ENCODE data around the gene CIRBP.
"Not testable (repeated sequence)": the region's sequence is repeated elsewhere in the genome, so short reads cannot be mapped to it uniquely, and the experiment has no call there.

CIRBP gene

DNA sequence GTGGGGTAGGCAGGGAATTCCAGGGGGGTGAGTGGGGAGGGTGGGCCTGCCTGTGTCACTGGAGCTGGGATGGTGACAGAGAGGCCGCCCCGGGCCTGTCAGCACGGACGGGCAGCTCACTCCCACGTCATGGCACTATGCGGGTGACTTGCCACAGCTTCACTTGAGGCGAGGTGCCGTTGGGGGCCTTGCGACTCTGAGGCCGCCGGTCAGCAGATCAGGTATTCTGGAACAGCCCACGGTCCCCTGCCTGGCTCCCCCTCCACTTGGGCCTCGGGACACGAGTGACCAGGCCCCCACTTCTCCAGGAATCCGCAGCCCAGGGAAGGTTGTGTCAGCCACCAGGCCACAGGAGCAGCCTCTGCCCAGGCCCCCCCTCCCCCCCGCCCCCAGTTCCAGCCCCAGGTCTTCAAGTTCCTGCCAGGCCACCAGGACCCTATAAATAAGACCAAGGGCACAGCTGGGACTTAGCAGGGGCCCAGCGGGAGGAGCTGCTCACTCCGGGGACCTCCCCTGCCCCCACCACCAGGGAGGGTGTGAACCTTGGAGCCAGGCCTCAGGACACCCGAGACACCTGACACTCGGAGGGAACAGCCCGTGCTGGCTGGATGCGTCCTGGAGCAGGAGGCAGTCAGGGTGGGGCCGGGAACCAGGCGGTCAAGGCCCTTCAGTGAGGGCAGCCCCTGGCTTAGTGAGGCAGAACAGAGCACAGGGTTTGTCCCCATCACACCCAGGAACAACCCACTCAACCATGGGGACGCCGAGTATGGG is 23.5 kb upstream of the CIRBP start:
- TF ChIP-seq LEF1 (IDR thresholded peaks at IDR 0.05; ENCODE audit: borderline replicate concordance) = no peak
- no peak for TF ChIP-seq TARDBP (IDR thresholded peaks at IDR 0.05)
- no peak for TF ChIP-seq FOXK2 (IDR thresholded peaks at IDR 0.05)
- TF ChIP-seq ELF4 (IDR thresholded peaks at IDR 0.05) = no peak
- TF ChIP-seq CTBP1 (IDR thresholded peaks at IDR 0.05; ENCODE audit: borderline replicate concordance) = no peak
- no peak for TF ChIP-seq FOXA1 (IDR thresholded peaks at IDR 0.05)
- TF ChIP-seq L3MBTL2 (conservative IDR thresholded peaks at IDR 0.05) = no peak
- TF ChIP-seq FOXM1 (IDR thresholded peaks at IDR 0.05; ENCODE audit: borderline replicate concordance) = no peak
- no peak for TF ChIP-seq SUZ12 (IDR thresholded peaks at IDR 0.05)
- TF ChIP-seq, protein P1, sequence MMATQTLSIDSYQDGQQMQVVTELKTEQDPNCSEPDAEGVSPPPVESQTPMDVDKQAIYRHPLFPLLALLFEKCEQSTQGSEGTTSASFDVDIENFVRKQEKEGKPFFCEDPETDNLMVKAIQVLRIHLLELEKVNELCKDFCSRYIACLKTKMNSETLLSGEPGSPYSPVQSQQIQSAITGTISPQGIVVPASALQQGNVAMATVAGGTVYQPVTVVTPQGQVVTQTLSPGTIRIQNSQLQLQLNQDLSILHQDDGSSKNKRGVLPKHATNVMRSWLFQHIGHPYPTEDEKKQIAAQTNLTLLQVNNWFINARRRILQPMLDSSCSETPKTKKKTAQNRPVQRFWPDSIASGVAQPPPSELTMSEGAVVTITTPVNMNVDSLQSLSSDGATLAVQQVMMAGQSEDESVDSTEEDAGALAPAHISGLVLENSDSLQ (IDR thresholded peaks at IDR 0.05) = no peak
- TF ChIP-seq BHLHE40 (IDR thresholded peaks at IDR 0.05; ENCODE audit: borderline replicate concordance) = no peak

DNA sequence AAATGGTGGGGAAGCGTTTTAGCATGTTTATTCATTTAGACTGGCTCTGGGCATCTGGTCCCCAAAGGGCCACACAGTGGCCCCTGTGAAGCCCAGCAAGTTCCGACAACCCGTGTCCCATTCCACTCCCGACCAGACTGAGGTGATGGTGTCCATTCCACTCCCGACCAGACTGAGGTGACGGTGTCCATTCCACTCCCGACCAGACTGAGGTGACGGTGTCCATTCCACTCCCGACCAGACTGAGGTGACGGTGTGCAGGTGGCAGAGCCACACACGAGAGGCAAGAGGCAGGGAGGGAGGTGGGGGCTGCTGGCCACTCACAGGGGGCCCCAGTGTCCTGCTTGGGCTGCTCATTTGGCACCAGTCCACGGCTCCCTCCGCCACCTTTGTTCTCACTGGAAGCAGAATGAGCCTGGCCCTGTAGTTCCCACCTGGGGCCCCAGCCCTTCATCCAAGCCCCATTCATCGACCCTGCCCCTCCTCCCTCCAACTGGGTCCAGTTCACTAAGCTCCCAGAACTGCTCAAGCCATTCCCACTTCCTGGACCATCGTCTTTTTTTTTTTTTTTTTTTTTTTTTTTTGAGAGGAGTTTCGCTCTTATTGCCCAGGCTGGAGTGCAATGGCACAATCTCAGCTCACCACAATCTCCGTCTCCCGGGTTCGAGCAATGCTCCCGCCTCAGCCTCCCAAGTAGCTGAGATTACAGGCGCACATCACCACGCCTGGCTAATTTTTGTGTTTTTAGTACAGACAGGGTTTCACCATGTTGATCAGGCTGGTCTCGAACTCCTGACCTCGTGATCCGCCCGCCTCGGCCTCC is 22.7 kb upstream of the CIRBP start:
- DNase-seq (ENCODE audit: extremely low spot score) = not testable (repeated sequence)
- POLR2A ChIA-PET = interaction anchor here (1.0 to 10.1 kb wide), 2 partner anchors 20 to 28 kb away, joined by 3 to 375 read pairs; partner anchors contain the start of gene CIRBP
- CTCF ChIA-PET = interaction anchor here (4.7 kb wide), 1 partner anchor 20 kb away, joined by 149 read pairs; the partner anchor contains the start of gene CIRBP

More for the DNA sequence above, 23.5 kb upstream of the CIRBP start:
- ChIA-PET POLR2A (interaction anchor here (1.0 to 10.1 kb wide), 2 partner anchors 21 to 29 kb away, joined by 3 to 375 read pairs; partner anchors contain the start of gene CIRBP), CTCF (interaction anchor here (4.7 kb wide), 1 partner anchor 21 kb away, joined by 149 read pairs; the partner anchor contains the start of gene CIRBP)
- no peak for DNase-seq (ENCODE audit: extremely low spot score)

DNA sequence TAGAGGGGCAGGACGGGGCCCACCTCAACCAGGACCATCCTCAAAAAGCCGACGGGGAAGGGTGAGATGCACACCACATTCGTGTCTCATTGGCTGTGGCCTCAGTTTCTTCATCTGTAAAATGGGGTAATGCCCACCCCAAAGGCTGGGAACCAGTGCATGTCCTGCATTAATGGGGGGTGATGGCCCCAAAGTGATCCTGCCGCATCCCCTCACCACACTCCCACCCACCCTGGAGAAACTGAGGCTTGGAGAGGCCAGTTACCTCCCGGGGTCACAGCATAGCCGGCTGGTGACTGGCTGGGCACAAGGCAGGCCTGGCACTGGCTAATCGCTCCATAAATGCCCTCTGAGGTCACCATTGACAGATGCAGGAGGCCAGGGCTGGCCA is 21.4 kb upstream of the CIRBP start:
- DNase-seq (ENCODE audit: extremely low spot score) = no peak
- TF ChIP-seq SUZ12 (IDR thresholded peaks at IDR 0.05) = no peak
- no peak for TF ChIP-seq BHLHE40 (IDR thresholded peaks at IDR 0.05; ENCODE audit: borderline replicate concordance)
- no peak for TF ChIP-seq TARDBP (IDR thresholded peaks at IDR 0.05)
- TF ChIP-seq FOXM1 (IDR thresholded peaks at IDR 0.05; ENCODE audit: borderline replicate concordance) = no peak
- no peak for TF ChIP-seq ELF4 (IDR thresholded peaks at IDR 0.05)
- TF ChIP-seq, protein P1 (IDR thresholded peaks at IDR 0.05) = no peak
- CTCF ChIA-PET = interaction anchor here (4.7 kb wide), 1 partner anchor 19 kb away, joined by 149 read pairs; the partner anchor contains the start of gene CIRBP
- POLR2A ChIA-PET = interaction anchor here (10.1 kb wide), 1 partner anchor 19 kb away, joined by 375 read pairs; the partner anchor contains the start of gene CIRBP

DNA sequence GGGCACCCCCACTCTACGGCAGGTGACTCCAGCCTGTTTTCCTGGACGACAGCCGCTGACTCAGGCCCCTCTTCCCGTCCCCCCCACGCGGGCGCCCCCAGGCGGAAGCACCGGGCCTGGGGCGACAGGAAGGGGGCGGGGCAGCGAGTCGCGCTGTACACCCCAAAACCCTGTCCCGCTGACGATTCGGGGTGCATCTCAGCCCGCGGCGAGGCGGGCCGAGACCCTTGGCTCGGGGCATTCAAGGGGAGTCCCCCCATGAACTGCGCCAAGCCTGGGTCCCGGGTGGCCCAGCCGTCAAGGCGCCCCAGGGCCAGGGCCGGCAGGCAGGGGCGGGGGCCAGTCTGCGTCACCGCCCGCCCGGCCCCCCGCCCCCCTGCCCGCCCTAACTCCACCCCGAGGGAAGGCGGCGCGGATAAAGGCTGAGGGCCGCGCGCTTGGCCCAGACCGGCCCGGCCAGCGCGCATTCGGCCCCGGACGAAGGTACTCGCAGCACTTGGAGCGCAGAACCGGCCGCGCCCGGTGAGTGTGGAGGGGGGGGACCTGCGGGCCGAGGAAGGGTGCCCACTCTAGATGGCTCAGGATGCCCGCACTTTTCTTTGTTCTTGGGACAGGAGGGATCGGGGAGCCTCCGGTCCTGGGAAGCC is 20.9 kb upstream of the CIRBP start, which contains the start of gene MIDN:
Gene MIDN, plus strand, starts transcription at position 445 of the 647 bp plus-strand sequence. CDS start 1,714 bp downstream, outside the sequence.
- POLR2A ChIA-PET = interaction anchor here (0.6 to 1.0 kb wide), 3 partner anchors 15 to 21 kb away, joined by 3 to 23 read pairs (median 3); partner anchors contain the start of gene CIRBP
- TF ChIP-seq LEF1 (IDR thresholded peaks at IDR 0.05; ENCODE audit: borderline replicate concordance) (no peak), HDGF (IDR thresholded peaks at IDR 0.05; ENCODE audit: borderline replicate concordance) (no peak), NFRKB (IDR thresholded peaks at IDR 0.05) (no peak), BHLHE40 (IDR thresholded peaks at IDR 0.05; ENCODE audit: borderline replicate concordance) (no peak), ZNF384 (IDR thresholded peaks at IDR 0.05) (no peak), SUZ12 (IDR thresholded peaks at IDR 0.05) (no peak)
- TF ChIP-seq, protein P1 (IDR thresholded peaks at IDR 0.05) = no peak
- DNase-seq (ENCODE audit: extremely low spot score) = peak; percentile 49
- CTCF ChIA-PET = interaction anchor here (1.0 kb wide), 1 partner anchor 18 kb away, joined by 5 read pairs; no protein-coding TSS in a partner anchor

DNA sequence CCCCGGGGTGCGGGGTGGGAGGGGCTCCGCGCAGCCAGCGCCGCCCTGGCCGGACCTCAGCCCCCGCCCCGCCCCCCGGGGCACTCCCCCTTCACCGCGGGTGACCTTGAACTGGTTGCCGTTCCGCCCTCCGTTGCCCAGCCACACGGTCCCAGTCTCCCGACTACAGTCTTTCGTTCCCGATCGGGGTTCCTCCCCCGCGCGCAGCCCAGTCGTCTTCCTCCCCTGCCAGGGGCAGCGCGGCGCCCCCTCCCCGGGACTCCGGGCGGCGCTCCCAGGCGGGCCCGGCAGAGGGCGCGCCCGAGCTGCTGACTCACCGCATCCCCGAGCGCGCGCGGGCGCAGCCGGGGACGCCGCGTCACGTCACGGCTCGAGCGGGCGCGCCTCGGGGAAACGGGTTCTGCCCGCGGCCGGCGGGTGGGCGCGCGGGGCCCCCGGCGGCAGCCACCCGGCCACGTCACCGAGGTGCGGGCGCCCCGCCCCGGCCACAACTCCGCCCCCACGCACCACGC is 20.3 kb upstream of the CIRBP start:
- POLR2A ChIA-PET = interaction anchor here (0.6 to 1.0 kb wide), 3 partner anchors 15 to 20 kb away, joined by 3 to 23 read pairs (median 3); partner anchors contain the start of gene CIRBP
- TF ChIP-seq FOXK2 (IDR thresholded peaks at IDR 0.05) (no peak), FOXM1 (IDR thresholded peaks at IDR 0.05; ENCODE audit: borderline replicate concordance) (peak; percentile 68), BHLHE40 (IDR thresholded peaks at IDR 0.05; ENCODE audit: borderline replicate concordance) (no peak), NFRKB (IDR thresholded peaks at IDR 0.05) (no peak), SP1 (IDR thresholded peaks at IDR 0.05) (no peak), TARDBP (IDR thresholded peaks at IDR 0.05) (no peak)
- TF ChIP-seq, protein P1 (IDR thresholded peaks at IDR 0.05) = no peak
- CTCF ChIA-PET = interaction anchor here (1.0 kb wide), 1 partner anchor 18 kb away, joined by 5 read pairs; no protein-coding TSS in a partner anchor
- DNase-seq (ENCODE audit: extremely low spot score) = peak; percentile 65

All from HEK293T (cell line).